Hepatocyte (in vitro differentiated cells): ENCODE results near the gene ADAM12.

Source experiments
- EZH2 ChIP-seq: fragments of 200-600 bp; sonication (generic); IDR thresholded peaks from 2 replicates; pipeline ENCODE4 v1.6.1; 2016; ENCODE audit warnings: antibody characterized with exemption, mild to moderate bottlenecking, borderline replicate concordance
- EZH2phosphoT487 ChIP-seq: fragments of 200-600 bp; sonication (generic); IDR thresholded peaks from one replicate; pipeline ENCODE4 v1.6.1; 2018; ENCODE audit warnings: antibody characterized with exemption, mild to moderate bottlenecking, low read depth, moderate library complexity; ENCODE audit not compliant: unreplicated experiment, severe bottlenecking
- TF ChIP-seq, protein P1 (sequence below): fragments of 200-600 bp; sonication (generic); IDR thresholded peaks from 2 replicates; pipeline ENCODE4 v1.5.1; 2016; ENCODE audit warnings: antibody characterized with exemption, mild to moderate bottlenecking; ENCODE audit not compliant: poor library complexity

DNA sequence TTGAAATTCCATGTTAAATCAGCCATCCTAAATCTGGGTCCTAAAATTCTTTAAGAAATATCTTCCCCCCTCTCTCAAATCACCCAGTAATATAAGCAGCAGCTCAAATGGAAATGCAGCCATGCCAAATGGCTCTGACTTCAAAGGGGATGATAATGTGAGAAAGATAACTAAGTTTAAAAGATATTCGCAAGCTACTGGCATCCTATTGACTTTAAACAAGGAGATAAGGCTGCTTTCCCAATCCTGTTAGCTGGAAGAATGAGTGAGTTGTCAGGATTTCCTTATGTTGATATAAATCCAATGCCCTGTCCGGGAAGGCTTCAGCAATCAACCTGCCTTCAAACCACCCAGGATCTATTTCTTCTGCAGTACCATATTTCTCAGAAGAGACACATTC, 320.0 kb downstream of the ADAM12 start:
- TF ChIP-seq, protein P1, sequence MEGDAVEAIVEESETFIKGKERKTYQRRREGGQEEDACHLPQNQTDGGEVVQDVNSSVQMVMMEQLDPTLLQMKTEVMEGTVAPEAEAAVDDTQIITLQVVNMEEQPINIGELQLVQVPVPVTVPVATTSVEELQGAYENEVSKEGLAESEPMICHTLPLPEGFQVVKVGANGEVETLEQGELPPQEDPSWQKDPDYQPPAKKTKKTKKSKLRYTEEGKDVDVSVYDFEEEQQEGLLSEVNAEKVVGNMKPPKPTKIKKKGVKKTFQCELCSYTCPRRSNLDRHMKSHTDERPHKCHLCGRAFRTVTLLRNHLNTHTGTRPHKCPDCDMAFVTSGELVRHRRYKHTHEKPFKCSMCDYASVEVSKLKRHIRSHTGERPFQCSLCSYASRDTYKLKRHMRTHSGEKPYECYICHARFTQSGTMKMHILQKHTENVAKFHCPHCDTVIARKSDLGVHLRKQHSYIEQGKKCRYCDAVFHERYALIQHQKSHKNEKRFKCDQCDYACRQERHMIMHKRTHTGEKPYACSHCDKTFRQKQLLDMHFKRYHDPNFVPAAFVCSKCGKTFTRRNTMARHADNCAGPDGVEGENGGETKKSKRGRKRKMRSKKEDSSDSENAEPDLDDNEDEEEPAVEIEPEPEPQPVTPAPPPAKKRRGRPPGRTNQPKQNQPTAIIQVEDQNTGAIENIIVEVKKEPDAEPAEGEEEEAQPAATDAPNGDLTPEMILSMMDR: no peak
- no peak for TF ChIP-seq EZH2
- TF ChIP-seq EZH2phosphoT487: no peak
